ENCODE measurements around the gene PCBD2. TPM values are rescaled to one million over a fixed set of nuclear protein-coding genes. Genes with fewer than 3 reads are reported as not detected.
"Not testable (repeated sequence)": the region's sequence is repeated elsewhere in the genome, so short reads cannot be mapped to it uniquely, and the experiment has no call there.

The PCBD2 gene
- polyA plus RNA-seq, 2 of the 4 experiments (the other 2 are of a cell fraction): 9.5 to 13.6 TPM

DNA sequence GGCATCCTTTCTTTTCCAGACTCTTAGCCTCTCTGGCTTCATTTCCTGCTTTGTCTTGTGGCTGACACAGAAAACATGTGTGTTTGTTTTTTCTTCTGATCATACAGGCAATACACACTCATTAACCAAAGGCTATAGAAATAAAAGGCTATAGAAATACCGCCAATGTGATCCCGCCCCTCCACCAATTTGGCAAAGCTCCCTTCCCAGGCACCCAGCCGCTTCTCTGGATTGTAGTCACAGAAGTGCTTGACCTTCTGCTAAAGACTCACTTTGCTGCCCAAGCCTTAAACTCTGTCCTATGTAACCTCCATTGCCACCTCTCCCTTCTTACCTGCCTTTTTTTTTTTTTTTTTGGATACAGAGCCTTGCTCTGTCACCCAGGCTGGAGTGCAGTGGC lies 25.5 kb upstream of the PCBD2 start:
- H3K4me3 ChIP-seq: no peak overlapping the region
- no peak for FAIRE-seq
- POLR2A ChIA-PET: no interaction called here
- WGBS (ENCODE audit: missing lambda C conversion rate): 88% methylated on average over 3 of the region's 3 CpGs
- H3K27ac ChIP-seq: no peak overlapping the region
- CTCF ChIA-PET: interaction anchor here (1.2 to 3.2 kb wide), 3 partner anchors 19 to 141 kb away, joined by 3 to 13 read pairs (median 3); partner anchors contain the start of genes CAMLG and PCBD2
- no peak for TF ChIP-seq SREBF2 (IDR thresholded peaks at IDR 0.05)
- no peak for TF ChIP-seq RNF2 (IDR thresholded peaks at IDR 0.05; ENCODE audit: borderline replicate concordance, low read depth)
- TF ChIP-seq HEYL (CRISPR knock-in tag; IDR thresholded peaks at IDR 0.05): no peak
- TF ChIP-seq NR3C1 (IDR thresholded peaks at IDR 0.05): no peak
- TF ChIP-seq, protein P1, sequence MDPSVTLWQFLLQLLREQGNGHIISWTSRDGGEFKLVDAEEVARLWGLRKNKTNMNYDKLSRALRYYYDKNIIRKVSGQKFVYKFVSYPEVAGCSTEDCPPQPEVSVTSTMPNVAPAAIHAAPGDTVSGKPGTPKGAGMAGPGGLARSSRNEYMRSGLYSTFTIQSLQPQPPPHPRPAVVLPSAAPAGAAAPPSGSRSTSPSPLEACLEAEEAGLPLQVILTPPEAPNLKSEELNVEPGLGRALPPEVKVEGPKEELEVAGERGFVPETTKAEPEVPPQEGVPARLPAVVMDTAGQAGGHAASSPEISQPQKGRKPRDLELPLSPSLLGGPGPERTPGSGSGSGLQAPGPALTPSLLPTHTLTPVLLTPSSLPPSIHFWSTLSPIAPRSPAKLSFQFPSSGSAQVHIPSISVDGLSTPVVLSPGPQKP (IDR thresholded peaks at IDR 0.05; ENCODE audit: low read depth, low read length): no peak
- TF ChIP-seq, protein P2, sequence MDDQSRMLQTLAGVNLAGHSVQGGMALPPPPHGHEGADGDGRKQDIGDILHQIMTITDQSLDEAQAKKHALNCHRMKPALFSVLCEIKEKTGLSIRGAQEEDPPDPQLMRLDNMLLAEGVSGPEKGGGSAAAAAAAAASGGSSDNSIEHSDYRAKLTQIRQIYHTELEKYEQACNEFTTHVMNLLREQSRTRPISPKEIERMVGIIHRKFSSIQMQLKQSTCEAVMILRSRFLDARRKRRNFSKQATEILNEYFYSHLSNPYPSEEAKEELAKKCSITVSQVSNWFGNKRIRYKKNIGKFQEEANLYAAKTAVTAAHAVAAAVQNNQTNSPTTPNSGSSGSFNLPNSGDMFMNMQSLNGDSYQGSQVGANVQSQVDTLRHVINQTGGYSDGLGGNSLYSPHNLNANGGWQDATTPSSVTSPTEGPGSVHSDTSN (IDR thresholded peaks at IDR 0.05): no peak
- H3K9me3 ChIP-seq: no peaks in the 10 kb centered on the region
- peaks cover 6% of the 10 kb centered on the region; the same call in 1 of the 3 replicates for H3K4me1 ChIP-seq
- no peak overlapping the region for H3K4me2 ChIP-seq
- DNase-seq (ENCODE audit: low read depth in 1 of 2, low spot score in 1 of 2): no peak
- ATAC-seq: no peak

GRCh38 chr5:134880937-134881336 lies 24.0 kb upstream of the PCBD2 start:
- FAIRE-seq; H3K4me2 ChIP-seq; H3K9me3 ChIP-seq; H3K27ac ChIP-seq; H3K4me1 ChIP-seq; ATAC-seq; H3K4me3 ChIP-seq; POLR2A ChIA-PET; DNase-seq (ENCODE audit: low read depth in 1 of 2, low spot score in 1 of 2): not testable (repeated sequence)
- WGBS (ENCODE audit: missing lambda C conversion rate): 90% methylated on average over 1 of the region's 3 CpGs
- peak; percentile 38 for TF ChIP-seq ZC3H11A (IDR thresholded peaks at IDR 0.05)
- CTCF ChIA-PET: interaction anchor here (3.2 kb wide), 1 partner anchor 24 kb away, joined by 13 read pairs; the partner anchor contains the start of gene PCBD2

- H3K27ac ChIP-seq; DNase-seq (ENCODE audit: low read depth in 1 of 2, low spot score in 1 of 2); FAIRE-seq; H3K4me1 ChIP-seq; H3K4me2 ChIP-seq; H3K9me3 ChIP-seq; POLR2A ChIA-PET; CTCF ChIA-PET; H3K4me3 ChIP-seq; ATAC-seq: not testable (repeated sequence)
- no CpG with 5 or more reads among the region's 30 CpGs for WGBS (ENCODE audit: missing lambda C conversion rate)
Observed at GRCh38 chr5:134881711-134882110, 23.2 kb upstream of the PCBD2 start.

GRCh38 chr5:134887593-134888159 lies 17.3 kb upstream of the PCBD2 start:
- Histone ChIP-seq H3K27ac (no peak overlapping the region), H3K4me1 (no peaks in the 10 kb centered on the region), H3K9me3 (no peaks in the 10 kb centered on the region), H3K4me3 (no peak overlapping the region), H3K4me2 (no peak overlapping the region)
- CTCF ChIA-PET: interaction anchor here (3.4 kb wide), 1 partner anchor 17 kb away, joined by 17 read pairs; the partner anchor contains the start of gene PCBD2
- FAIRE-seq (no peak), DNase-seq (ENCODE audit: low read depth in 1 of 2, low spot score in 1 of 2) (no peak), ATAC-seq (0 out of 6 replicates have a peak, but pooled peaks of 1 of the 2 experiments have one; percentile 19)
- POLR2A ChIA-PET: no interaction called here
- 89% methylated on average over 14 of the region's 14 CpGs for WGBS (ENCODE audit: missing lambda C conversion rate)
- TF ChIP-seq, protein P3, sequence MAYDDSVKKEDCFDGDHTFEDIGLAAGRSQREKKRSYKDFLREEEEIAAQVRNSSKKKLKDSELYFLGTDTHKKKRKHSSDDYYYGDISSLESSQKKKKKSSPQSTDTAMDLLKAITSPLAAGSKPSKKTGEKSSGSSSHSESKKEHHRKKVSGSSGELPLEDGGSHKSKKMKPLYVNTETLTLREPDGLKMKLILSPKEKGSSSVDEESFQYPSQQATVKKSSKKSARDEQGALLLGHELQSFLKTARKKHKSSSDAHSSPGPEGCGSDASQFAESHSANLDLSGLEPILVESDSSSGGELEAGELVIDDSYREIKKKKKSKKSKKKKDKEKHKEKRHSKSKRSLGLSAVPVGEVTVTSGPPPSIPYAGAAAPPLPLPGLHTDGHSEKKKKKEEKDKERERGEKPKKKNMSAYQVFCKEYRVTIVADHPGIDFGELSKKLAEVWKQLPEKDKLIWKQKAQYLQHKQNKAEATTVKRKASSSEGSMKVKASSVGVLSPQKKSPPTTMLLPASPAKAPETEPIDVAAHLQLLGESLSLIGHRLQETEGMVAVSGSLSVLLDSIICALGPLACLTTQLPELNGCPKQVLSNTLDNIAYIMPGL (CRISPR knock-in tag; IDR thresholded peaks at IDR 0.05; ENCODE audit: borderline replicate concordance): no peak
- TF ChIP-seq RNF2 (IDR thresholded peaks at IDR 0.05; ENCODE audit: borderline replicate concordance, low read depth) (no peak), POLR2A (IDR thresholded peaks at IDR 0.05; ENCODE audit: low read length) (no peak), ZFP36 (IDR thresholded peaks at IDR 0.05; ENCODE audit: borderline replicate concordance, partially characterized antibody) (no peak), SREBF2 (IDR thresholded peaks at IDR 0.05) (no peak), HOXB5 (CRISPR knock-in tag; IDR thresholded peaks at IDR 0.05) (no peak), HEYL (CRISPR knock-in tag; IDR thresholded peaks at IDR 0.05) (no peak), NR3C1 (IDR thresholded peaks at IDR 0.05) (no peak), REST (IDR thresholded peaks at IDR 0.05) (no peak), ZC3H11A (IDR thresholded peaks at IDR 0.05) (no peak), RARB (CRISPR knock-in tag; IDR thresholded peaks at IDR 0.05) (no peak), ATOH8 (CRISPR knock-in tag; IDR thresholded peaks at IDR 0.05; ENCODE audit: low read depth) (no peak)
- TF ChIP-seq, protein P4, sequence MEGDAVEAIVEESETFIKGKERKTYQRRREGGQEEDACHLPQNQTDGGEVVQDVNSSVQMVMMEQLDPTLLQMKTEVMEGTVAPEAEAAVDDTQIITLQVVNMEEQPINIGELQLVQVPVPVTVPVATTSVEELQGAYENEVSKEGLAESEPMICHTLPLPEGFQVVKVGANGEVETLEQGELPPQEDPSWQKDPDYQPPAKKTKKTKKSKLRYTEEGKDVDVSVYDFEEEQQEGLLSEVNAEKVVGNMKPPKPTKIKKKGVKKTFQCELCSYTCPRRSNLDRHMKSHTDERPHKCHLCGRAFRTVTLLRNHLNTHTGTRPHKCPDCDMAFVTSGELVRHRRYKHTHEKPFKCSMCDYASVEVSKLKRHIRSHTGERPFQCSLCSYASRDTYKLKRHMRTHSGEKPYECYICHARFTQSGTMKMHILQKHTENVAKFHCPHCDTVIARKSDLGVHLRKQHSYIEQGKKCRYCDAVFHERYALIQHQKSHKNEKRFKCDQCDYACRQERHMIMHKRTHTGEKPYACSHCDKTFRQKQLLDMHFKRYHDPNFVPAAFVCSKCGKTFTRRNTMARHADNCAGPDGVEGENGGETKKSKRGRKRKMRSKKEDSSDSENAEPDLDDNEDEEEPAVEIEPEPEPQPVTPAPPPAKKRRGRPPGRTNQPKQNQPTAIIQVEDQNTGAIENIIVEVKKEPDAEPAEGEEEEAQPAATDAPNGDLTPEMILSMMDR (IDR thresholded peaks at IDR 0.05): no peak
- TF ChIP-seq, protein P5, sequence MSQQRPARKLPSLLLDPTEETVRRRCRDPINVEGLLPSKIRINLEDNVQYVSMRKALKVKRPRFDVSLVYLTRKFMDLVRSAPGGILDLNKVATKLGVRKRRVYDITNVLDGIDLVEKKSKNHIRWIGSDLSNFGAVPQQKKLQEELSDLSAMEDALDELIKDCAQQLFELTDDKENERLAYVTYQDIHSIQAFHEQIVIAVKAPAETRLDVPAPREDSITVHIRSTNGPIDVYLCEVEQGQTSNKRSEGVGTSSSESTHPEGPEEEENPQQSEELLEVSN (IDR thresholded peaks at IDR 0.05; ENCODE audit: borderline replicate concordance, low read depth): no peak

Measured in A549 (cell line).